Omental fat pad (tissue), 4 donors: Measurements from ENCODE around the gene PRICKLE3. TPM values are rescaled to one million over a fixed set of nuclear protein-coding genes. Genes with fewer than 3 reads are reported as not detected.
A peak's percentile ranks its signal among the peaks of the same experiment; 100 is the strongest.

Experiments
- ATAC-seq: fragments of 150-250 bp; one replicate; pipeline ENCODE4 v1.9.1; 2016; ENCODE audit warnings: mild to moderate bottlenecking, moderate library complexity; ENCODE audit not compliant: low FRiP score
- DNase-seq: peaks from one replicate; pipeline ENCODE4 v3.0.0-alpha.2; 2019; ENCODE audit warnings: low spot score
- CTCF ChIP-seq, 3 donors: fragments of 450-650 bp; IDR thresholded peaks; one replicate each; pipeline ENCODE4 v1.5.1; 2016 to 2017; ENCODE audit warnings: antibody characterized with exemption in 3 of 3, mild to moderate bottlenecking in 3 of 3, moderate library complexity in 2 of 3
- total RNA-seq, 4 donors: library from RNA; depleted of rRNA; stranded (reverse); fragments of >200 nt; gene quantifications; one replicate each; pipeline ENCODE4 v1.1.0, GENCODE V29; 2016

PRICKLE3 gene
- total RNA-seq, 4 donors from 2014 or later = 5.1 to 28.1 (median 11.9) TPM

- TF ChIP-seq CTCF (IDR thresholded peaks at IDR 0.05) = no peak
- DNase-seq = no peak
- ATAC-seq = peak; percentile 46
Measured at GRCh38 chrX:49166914-49167739, 19.0 kb downstream of the PRICKLE3 start.

GRCh38 chrX:49165901-49166881 is 20.0 kb downstream of the PRICKLE3 start:
- DNase-seq (no peak), ATAC-seq (peak; percentile 33)
- TF ChIP-seq CTCF (IDR thresholded peaks at IDR 0.05) = no peak

DNA sequence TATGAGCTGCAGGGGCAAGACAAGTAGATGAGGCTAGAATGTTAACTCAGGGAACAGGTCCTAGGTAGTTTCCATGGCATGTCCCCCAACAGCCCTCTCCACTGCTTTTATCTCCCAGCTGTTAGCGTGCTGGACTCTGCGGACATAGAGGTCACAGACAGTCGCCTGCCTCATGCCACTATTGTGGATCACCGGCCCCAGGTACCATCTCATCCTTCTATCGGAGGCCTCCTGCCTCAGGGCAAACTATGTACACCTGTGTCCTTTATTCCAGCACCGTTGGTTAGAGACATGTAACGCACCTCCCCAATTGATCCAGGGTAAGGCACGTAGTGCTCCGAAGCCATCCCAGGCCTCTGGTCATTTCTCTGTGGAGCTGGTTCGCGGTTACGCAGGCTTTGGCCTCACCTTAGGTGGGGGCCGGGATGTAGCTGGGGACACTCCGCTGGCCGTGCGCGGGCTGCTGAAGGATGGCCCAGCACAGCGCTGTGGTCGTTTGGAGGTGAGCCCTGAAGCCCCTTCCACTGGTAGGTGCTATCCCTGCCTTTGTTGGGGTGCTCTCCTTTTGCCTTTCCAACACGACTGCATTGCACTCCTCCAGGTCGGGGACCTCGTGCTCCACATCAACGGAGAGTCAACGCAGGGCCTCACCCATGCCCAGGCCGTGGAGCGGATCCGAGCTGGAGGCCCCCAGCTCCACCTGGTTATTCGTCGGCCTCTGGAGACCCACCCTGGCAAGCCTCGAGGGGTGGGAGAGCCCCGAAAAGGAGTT is 21.4 kb downstream of the PRICKLE3 start:
- TF ChIP-seq CTCF (IDR thresholded peaks at IDR 0.05) = no peak
- ATAC-seq (no peak), DNase-seq (no peak)

DNA sequence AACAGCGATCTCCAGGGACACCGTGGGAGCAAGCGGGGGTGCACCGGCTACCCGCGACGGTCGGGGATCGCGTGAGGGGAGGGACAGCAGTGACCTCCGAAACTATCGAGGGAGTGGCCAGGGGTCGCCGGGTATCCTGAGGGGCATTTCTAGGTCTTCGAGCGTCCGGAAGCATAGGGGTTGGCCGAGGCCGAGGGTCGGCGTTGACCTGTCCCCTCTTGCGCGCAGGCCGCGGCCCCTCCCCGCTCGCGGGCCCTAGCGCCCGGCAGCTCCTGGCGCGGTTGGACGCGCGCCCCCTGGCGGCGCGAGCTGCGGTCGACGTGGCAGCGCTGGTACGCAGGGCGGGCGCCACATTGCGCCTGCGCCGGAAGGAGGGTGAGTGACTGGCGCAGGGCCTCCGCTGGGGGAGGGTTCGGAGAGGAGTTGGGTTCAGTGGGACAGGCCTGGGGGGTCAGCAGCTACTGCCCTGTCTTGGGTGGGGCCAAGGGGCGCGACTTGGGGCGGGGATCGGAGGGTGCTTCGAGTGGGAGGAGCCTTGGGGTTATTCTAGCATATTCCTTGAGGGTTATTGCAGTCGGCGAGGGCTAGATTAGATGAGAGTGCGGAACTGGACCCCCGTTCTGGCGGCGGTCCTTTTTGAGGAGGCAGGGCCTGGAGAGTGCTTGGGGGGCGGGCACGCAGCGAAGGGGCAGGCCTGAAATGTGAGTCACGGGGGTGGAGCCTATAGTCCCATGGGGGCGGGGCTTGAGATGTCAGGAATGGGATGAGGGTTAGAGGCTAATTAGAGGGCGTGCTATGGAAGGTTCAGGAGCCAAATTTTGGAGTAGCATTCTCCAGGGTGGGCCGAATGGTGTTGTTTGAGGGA is 22.4 kb downstream of the PRICKLE3 start:
- peak; percentile 87 for ATAC-seq
- TF ChIP-seq CTCF (IDR thresholded peaks at IDR 0.05) = no peak

DNA sequence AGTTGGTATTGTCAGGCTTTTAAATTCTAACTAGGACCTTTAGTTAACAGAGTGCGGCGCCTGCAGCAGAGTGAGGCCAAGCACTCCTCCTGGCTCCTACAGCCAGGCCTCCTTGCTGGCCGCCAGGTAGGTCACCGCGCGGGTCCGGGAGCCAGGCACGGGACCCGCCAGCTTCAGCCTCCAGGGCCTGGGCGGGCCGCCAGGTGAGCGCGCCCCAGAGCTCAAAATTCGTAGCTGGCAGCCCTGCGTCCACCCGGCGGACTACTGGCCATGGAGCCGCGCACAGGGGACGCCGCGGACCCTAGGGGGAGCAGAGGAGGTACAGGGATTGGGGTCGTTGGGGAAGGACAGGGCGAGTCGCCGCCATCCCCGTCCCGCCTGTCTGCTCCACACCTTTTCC is 23.6 kb downstream of the PRICKLE3 start, which contains the start of gene MAGIX:
TSS of gene MAGIX (plus strand) at position 139 of the 400 bp plus-strand sequence. CDS start at position 271, 132 bp downstream.
- ATAC-seq (no peak), DNase-seq (no peak)
- TF ChIP-seq CTCF (IDR thresholded peaks at IDR 0.05) = no peak

More for the DNA sequence above, 22.4 kb downstream of the PRICKLE3 start:
- DNase-seq = peak; percentile 67
